IMR-90 (cell line): ENCODE data around the gene PTPN5. TPM values are rescaled to one million over a fixed set of nuclear protein-coding genes. Genes with fewer than 3 reads are reported as not detected.
"Not testable (repeated sequence)": the region's sequence is repeated elsewhere in the genome, so short reads cannot be mapped to it uniquely, and the experiment has no call there.

Experiments used
- ATAC-seq: fragments of 200-7000 bp; cut with Tn5 transposase; 2 replicates; pipeline ENCODE4 v1.9.1; 2020; ENCODE audit warnings: low read depth, mild to moderate bottlenecking, moderate library complexity
- BruUV-seq: library from RNA; stranded (reverse); fragments of 400-500 nt; replicated peaks from 2 replicates; lab custom pipeline; 2021; lab: Mats Ljungman, UMichigan
- CTCF ChIA-PET: fragments of 300-600 bp; formaldehyde crosslinking; extraction: SDS; loops from one replicate; lab custom pipeline; 2021; ENCODE audit warnings: antibody characterized with exemption; lab: Yijun Ruan, JAX
- POLR2A ChIA-PET: fragments of 300-600 bp; sonication (Branson Sonifier 250); formaldehyde crosslinking; loops from one replicate; lab custom pipeline; 2022; ENCODE audit warnings: antibody characterized with exemption; ENCODE audit not compliant: unreplicated experiment; lab: Charles Lee
- DNase-seq: peaks from one replicate; pipeline ENCODE4 v3.0.0; 2013
- H2AFZ ChIP-seq: replicated peaks from 2 replicates; pipeline ENCODE3; 2013; ENCODE audit warnings: low read length, mild to moderate bottlenecking; ENCODE audit not compliant: poor library complexity
- H2AK5ac ChIP-seq: 2 replicates; pipeline ENCODE4 v1.6.1; 2013; ENCODE audit warnings: low read depth, low read length, inconsistent platforms
- H2AK9ac ChIP-seq: replicated peaks from 2 replicates; pipeline ENCODE3; 2013; ENCODE audit warnings: mild to moderate bottlenecking, low read depth, low read length, moderate library complexity; ENCODE audit not compliant: poor library complexity
- H2BK120ac ChIP-seq: 2 replicates; pipeline ENCODE4 v1.6.1; 2013; ENCODE audit warnings: low read depth, low read length, inconsistent platforms
- H2BK15ac ChIP-seq: 3 replicates; pipeline ENCODE4 v1.6.1; 2013; ENCODE audit warnings: low read depth, low read length, inconsistent platforms
- H2BK20ac ChIP-seq: 2 replicates; pipeline ENCODE4 v1.6.1; 2013; ENCODE audit warnings: low read depth, mild to moderate bottlenecking, inconsistent platforms, low read length, moderate library complexity
- H2BK5ac ChIP-seq: 2 replicates; pipeline ENCODE4 v1.6.1; 2013; ENCODE audit warnings: mild to moderate bottlenecking, low read depth, low read length, inconsistent platforms; ENCODE audit not compliant: poor library complexity, severe bottlenecking
- H3K14ac ChIP-seq: replicated peaks from 2 replicates; pipeline ENCODE4 v1.6.1; 2013; ENCODE audit warnings: low read depth, low read length, inconsistent platforms
- H3K18ac ChIP-seq: 2 replicates; pipeline ENCODE4 v1.6.1; 2013; ENCODE audit warnings: low read depth, low read length, control low read depth
- H3K23ac ChIP-seq: 2 replicates; pipeline ENCODE4 v1.6.1; 2013; ENCODE audit warnings: low read depth, low read length, inconsistent platforms
- H3K27ac ChIP-seq: 2 replicates; pipeline ENCODE4 v1.5.1; 2013; ENCODE audit warnings: mild to moderate bottlenecking, control low read depth, low read length; ENCODE audit not compliant: insufficient read depth
- H3K27me3 ChIP-seq: 2 replicates; pipeline ENCODE4 v1.6.1; 2013; ENCODE audit warnings: low read length; ENCODE audit not compliant: control insufficient read depth, insufficient read depth
- H3K36me3 ChIP-seq: 2 replicates; pipeline ENCODE4 v1.6.1; 2013; ENCODE audit warnings: low read length, mixed read lengths; ENCODE audit not compliant: control insufficient read depth, insufficient read depth
- H3K4ac ChIP-seq: 2 replicates; pipeline ENCODE4 v1.6.1; 2013; ENCODE audit warnings: low read depth, low read length, inconsistent platforms
- H3K4me1 ChIP-seq: 2 replicates; pipeline ENCODE4 v1.6.1; 2013; ENCODE audit warnings: low read length, mixed read lengths; ENCODE audit not compliant: control insufficient read depth, insufficient read depth
- H3K4me2 ChIP-seq: 2 replicates; pipeline ENCODE4 v1.6.1; 2013; ENCODE audit warnings: low read depth, mild to moderate bottlenecking, control low read depth, low read length, moderate library complexity
- H3K4me3 ChIP-seq: 2 replicates; pipeline ENCODE4 v1.5.1; 2013; ENCODE audit warnings: low read depth, mild to moderate bottlenecking, control low read depth, low read length, moderate library complexity; ENCODE audit not compliant: insufficient read depth
- H3K56ac ChIP-seq: 2 replicates; pipeline ENCODE4 v1.6.1; 2013; ENCODE audit warnings: low read length, inconsistent platforms; ENCODE audit not compliant: insufficient read depth; ENCODE audit errors: extremely low read depth
- H3K79me1 ChIP-seq, 2 experiments: 2 replicates each; pipeline ENCODE4 v1.6.1; 2013; ENCODE audit warnings: low read length in 2 of 2, inconsistent platforms in 1 of 2, low read depth in 1 of 2
- H3K9ac ChIP-seq: 2 replicates; pipeline ENCODE4 v1.6.1; 2013; ENCODE audit warnings: low read depth, low read length, control low read depth
- H3K9me1 ChIP-seq: 2 replicates; pipeline ENCODE4 v1.6.1; 2013; ENCODE audit warnings: low read length, inconsistent platforms; ENCODE audit not compliant: insufficient read depth
- H3K9me3 ChIP-seq: 2 replicates; pipeline ENCODE4 v1.6.1; 2013; ENCODE audit warnings: low read length; ENCODE audit not compliant: control insufficient read depth, insufficient read depth
- H4K20me1 ChIP-seq: 2 replicates; pipeline ENCODE4 v1.6.1; 2013; ENCODE audit warnings: low read length, inconsistent platforms; ENCODE audit not compliant: insufficient read depth
- H4K5ac ChIP-seq: 2 replicates; pipeline ENCODE4 v1.6.1; 2013; ENCODE audit warnings: mild to moderate bottlenecking, low read depth, low read length, control low read depth
- H4K8ac ChIP-seq, 2 experiments: 2 replicates each; pipeline ENCODE4 v1.6.1; 2013; ENCODE audit warnings: low read depth in 2 of 2, low read length in 2 of 2, control low read depth in 1 of 2, inconsistent platforms in 1 of 2
- H4K91ac ChIP-seq: 2 replicates; pipeline ENCODE4 v1.6.1; 2013; ENCODE audit warnings: low read depth, low read length, inconsistent platforms; ENCODE audit not compliant: insufficient read depth
- WGBS, 2 experiments: methylation state at CpG; one replicate each; pipeline versions ENCODE4 v1.1.5 to v1.1.7; 2013; ENCODE audit warnings: missing lambda C conversion rate in 2 of 2; ENCODE audit not compliant: insufficient read length in 1 of 2; ENCODE audit errors: extremely low coverage in 2 of 2; 5-methylcytosine and 5-hydroxymethylcytosine counted together
- dilution Hi-C: fragments of 300-500 bp; cut with HindIII; formaldehyde crosslinking; loops from one replicate; pipeline ENCODE4 v1.14.3; 2018; ENCODE audit warnings: low sequenced_read_pairs; ENCODE audit not compliant: unreplicated experiment
- in situ Hi-C: fragments of 300-500 bp; cut with MboI; formaldehyde crosslinking; loops from 3 replicates; pipeline ENCODE4 v1.14.3; 2019; ENCODE audit warnings: low sequenced_read_pairs, inconsistent platforms, mixed read lengths
- intact Hi-C: fragments of 100-400 bp; cut with micrococcal nuclease; formaldehyde crosslinking; loops from 2 replicates; pipeline ENCODE4 v1.10.0; 2022
- polyA plus RNA-seq, 3 experiments: library from polyadenylated mRNA; depleted of rRNA; stranded (reverse); fragments of >200 nt; gene quantifications; 2 replicates each; pipeline ENCODE4 v1.2.3, GENCODE V29; 2012; ENCODE audit warnings: low replicate concordance in 1 of 3
- total RNA-seq: library from RNA; depleted of rRNA; stranded (reverse); fragments of >200 nt; gene quantifications from 2 replicates; pipeline ENCODE4 v1.2.3, GENCODE V29; 2012

PTPN5 gene
- total and polyA plus RNA-seq, 2 of the 4 experiments (the other 2 are of a cell fraction) = not detected

DNA sequence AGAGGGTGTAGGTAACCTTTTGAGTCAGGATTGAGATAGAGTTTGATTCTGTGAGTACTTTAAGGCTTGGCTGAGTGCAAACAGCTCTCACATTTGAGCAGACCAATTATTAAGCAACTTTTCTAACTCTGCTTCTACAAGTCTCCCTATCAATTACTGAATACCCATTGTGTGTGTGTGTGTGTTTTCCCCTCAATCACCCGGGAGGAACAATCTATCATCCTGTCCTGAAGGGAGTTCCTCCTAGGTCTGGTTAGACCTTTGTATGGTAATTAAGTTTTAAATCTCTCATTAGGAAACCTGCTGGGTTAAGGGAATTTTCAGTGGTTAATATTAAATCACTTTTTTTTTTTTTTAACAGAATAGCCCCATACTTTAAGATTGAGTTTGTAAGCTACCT is 28.6 kb upstream of the PTPN5 start:
- H3K9me1 ChIP-seq, dilution Hi-C loops, H3K4me3 ChIP-seq, H2AK9ac ChIP-seq, CTCF ChIA-PET, H3K18ac ChIP-seq, H3K4me2 ChIP-seq, H4K8ac ChIP-seq, H2BK20ac ChIP-seq, H4K20me1 ChIP-seq, H3K27me3 ChIP-seq, DNase-seq, H3K14ac ChIP-seq, H2BK15ac ChIP-seq, H3K4ac ChIP-seq, H3K23ac ChIP-seq, BruUV-seq, H3K9me3 ChIP-seq, H2BK5ac ChIP-seq, H3K36me3 ChIP-seq, H3K56ac ChIP-seq, H2AK5ac ChIP-seq, H3K79me1 ChIP-seq, H3K27ac ChIP-seq, H2BK120ac ChIP-seq, H2AFZ ChIP-seq, in situ Hi-C loops, H4K91ac ChIP-seq, ATAC-seq, H4K5ac ChIP-seq, H3K9ac ChIP-seq, H3K4me1 ChIP-seq, POLR2A ChIA-PET: not testable (repeated sequence)
- no CpG with 5 or more reads among the region's 1 CpG for whole genome bisulfite sequencing, 2 experiments
- intact Hi-C loops = loop anchor here (10.0 kb wide), 1 partner anchor 1125 kb away; no protein-coding TSS in a partner anchor
